ENCODE results near the gene ZNF689.

The ZNF689 gene

GRCh38 chr16:30637944-30638343 is 27.8 kb upstream of the ZNF689 start:
- in situ Hi-C loops (cut with MboI; ENCODE audit: low sequenced_read_pairs): loop anchor here (25.0 kb wide), 1 partner anchor 201 kb away; the partner anchor contains the start of genes DCTPP1 and SEPHS2

- in situ Hi-C loops (cut with MboI; ENCODE audit: low sequenced_read_pairs): loop anchor here (25.0 kb wide), 1 partner anchor 200 kb away; the partner anchor contains the start of genes DCTPP1 and SEPHS2
Observed at GRCh38 chr16:30637139-30637538, 26.9 kb upstream of the ZNF689 start.

GRCh38 chr16:30636599-30636998 is 26.4 kb upstream of the ZNF689 start:
- in situ Hi-C loops (cut with MboI; ENCODE audit: low sequenced_read_pairs): loop anchor here (25.0 kb wide), 1 partner anchor 199 kb away; the partner anchor contains the start of genes DCTPP1 and SEPHS2

GRCh38 chr16:30633526-30633925 is 23.3 kb upstream of the ZNF689 start:
- in situ Hi-C loops (cut with MboI; ENCODE audit: low sequenced_read_pairs): loop anchor here (25.0 kb wide), 1 partner anchor 196 kb away; the partner anchor contains the start of genes DCTPP1 and SEPHS2

GRCh38 chr16:30632454-30632853 is 22.3 kb upstream of the ZNF689 start:
- in situ Hi-C loops (cut with MboI; ENCODE audit: low sequenced_read_pairs): loop anchor here (25.0 kb wide), 1 partner anchor 195 kb away; the partner anchor contains the start of genes DCTPP1 and SEPHS2

- in situ Hi-C loops (cut with MboI; ENCODE audit: low sequenced_read_pairs): loop anchor here (25.0 kb wide), 1 partner anchor 192 kb away; the partner anchor contains the start of genes DCTPP1 and SEPHS2
Observed at GRCh38 chr16:30628628-30629540, 18.7 kb upstream of the ZNF689 start.

- in situ Hi-C loops (cut with MboI; ENCODE audit: low sequenced_read_pairs): loop anchor here (25.0 kb wide), 1 partner anchor 189 kb away; the partner anchor contains the start of genes DCTPP1 and SEPHS2
Observed at GRCh38 chr16:30626236-30626635, 16.0 kb upstream of the ZNF689 start.

- in situ Hi-C loops (cut with MboI; ENCODE audit: low sequenced_read_pairs): no loop called here
Observed at GRCh38 chr16:30623536-30624283, 13.5 kb upstream of the ZNF689 start.

GRCh38 chr16:30622455-30623032 is 12.4 kb upstream of the ZNF689 start:
- in situ Hi-C loops (cut with MboI; ENCODE audit: low sequenced_read_pairs): no loop called here

GRCh38 chr16:30621765-30622164 is 11.6 kb upstream of the ZNF689 start:
- in situ Hi-C loops (cut with MboI; ENCODE audit: low sequenced_read_pairs): no loop called here

- in situ Hi-C loops (cut with MboI; ENCODE audit: low sequenced_read_pairs): no loop called here
Observed at GRCh38 chr16:30620169-30620568, 10.0 kb upstream of the ZNF689 start.

GRCh38 chr16:30619638-30620037 is 9.4 kb upstream of the ZNF689 start:
- in situ Hi-C loops (cut with MboI; ENCODE audit: low sequenced_read_pairs): no loop called here

GRCh38 chr16:30619202-30619601 is 9.0 kb upstream of the ZNF689 start:
- in situ Hi-C loops (cut with MboI; ENCODE audit: low sequenced_read_pairs): no loop called here

- in situ Hi-C loops (cut with MboI; ENCODE audit: low sequenced_read_pairs): no loop called here
Observed at GRCh38 chr16:30615358-30616091, 5.3 kb upstream of the ZNF689 start.

GRCh38 chr16:30609002-30609925 is 925 bp downstream of the ZNF689 start:
- in situ Hi-C loops (cut with MboI; ENCODE audit: low sequenced_read_pairs): no loop called here

GRCh38 chr16:30606004-30606403 is 4.2 kb downstream of the ZNF689 start:
- in situ Hi-C loops (cut with MboI; ENCODE audit: low sequenced_read_pairs): no loop called here

GRCh38 chr16:30605158-30605557 is 5.0 kb downstream of the ZNF689 start:
- in situ Hi-C loops (cut with MboI; ENCODE audit: low sequenced_read_pairs): no loop called here

GRCh38 chr16:30604316-30604947 is 5.8 kb downstream of the ZNF689 start:
- in situ Hi-C loops (cut with MboI; ENCODE audit: low sequenced_read_pairs): no loop called here

GRCh38 chr16:30603945-30604315 is 6.3 kb downstream of the ZNF689 start:
- in situ Hi-C loops (cut with MboI; ENCODE audit: low sequenced_read_pairs): no loop called here
